GM12878 (cell line): ENCODE data around the gene PKM. TPM values are rescaled to one million over a fixed set of nuclear protein-coding genes. Genes with fewer than 3 reads are reported as not detected.

ENCODE experiments used
- ATAC-seq: fragments of 200-7000 bp; cut with Tn5 transposase; 3 replicates; pipeline ENCODE4 v1.9.1; 2020; ENCODE audit warnings: mild to moderate bottlenecking, moderate library complexity
- BruUV-seq: library from RNA; stranded (reverse); fragments of 400-500 nt; replicated peaks from 2 replicates; lab custom pipeline; 2021; lab: Mats Ljungman, UMichigan
- CTCF ChIA-PET: fragments of 300-600 bp; sonication (Branson Sonifier 250); formaldehyde crosslinking; extraction: SDS; loops from one replicate; lab custom pipeline; 2021; ENCODE audit warnings: inconsistent platforms; lab: Yijun Ruan, JAX
- POLR2A ChIA-PET: fragments of 350-600 bp; formaldehyde crosslinking; extraction: SDS; loops from one replicate; lab custom pipeline; 2021; ENCODE audit warnings: inconsistent platforms; lab: Charles Lee
- RAD21 ChIA-PET: fragments of 300-600 bp; sonication (Branson Sonifier 250); formaldehyde crosslinking; loops from one replicate; lab custom pipeline; 2023; ENCODE audit warnings: antibody characterized with exemption; ENCODE audit not compliant: unreplicated experiment; lab: Charles Lee
- SMC1A ChIA-PET: fragments of 300-600 bp; sonication (Branson Sonifier 250); formaldehyde crosslinking; loops from one replicate; lab custom pipeline; 2023; ENCODE audit not compliant: unreplicated experiment, uncharacterized antibody; lab: Charles Lee
- DNase-seq: peaks from one replicate; pipeline ENCODE4 v3.0.0-alpha.2; 2011; ENCODE audit warnings: low read depth, low spot score
- FAIRE-seq: peaks from 3 replicates; lab custom pipeline; 2011; peaks lifted over from hg19 to GRCh38; lab: Jason Lieb, UNC
- H2AFZ ChIP-seq: 2 replicates; pipeline ENCODE4 v1.6.0; 2011; ENCODE audit warnings: low read depth, low read length, control low read depth; ENCODE audit not compliant: control insufficient read depth
- H3K27ac ChIP-seq: 2 replicates; pipeline ENCODE4 v1.5.1; 2011; ENCODE audit warnings: control low read depth; ENCODE audit not compliant: control insufficient read depth, insufficient read depth
- H3K27me3 ChIP-seq, 2 experiments: replicated peaks in 1 of 2; 2 replicates each; pipeline versions ENCODE4 v1.6.0 to v1.6.1; 2011; ENCODE audit warnings: low read length in 1 of 2; ENCODE audit not compliant: control insufficient read depth in 2 of 2, insufficient read depth in 2 of 2
- H3K36me3 ChIP-seq, 2 experiments: 2 replicates each; pipeline ENCODE4 v1.5.1; 2011; ENCODE audit warnings: low read length in 1 of 2; ENCODE audit not compliant: control insufficient read depth in 2 of 2, insufficient read depth in 2 of 2
- H3K4me1 ChIP-seq: 2 replicates; pipeline ENCODE4 v1.6.1; 2011; ENCODE audit warnings: mild to moderate bottlenecking, low read length, moderate library complexity, mixed read lengths; ENCODE audit not compliant: control insufficient read depth, insufficient read depth
- H3K4me2 ChIP-seq: 2 replicates; pipeline ENCODE4 v1.6.0; 2011; ENCODE audit warnings: control low read depth; ENCODE audit not compliant: control insufficient read depth, insufficient read depth
- H3K4me3 ChIP-seq: fragments of 200-600 bp; sonication (generic); 2 replicates; pipeline ENCODE4 v1.5.1; 2016
- H3K79me2 ChIP-seq: 2 replicates; pipeline ENCODE4 v1.6.0; 2011; ENCODE audit warnings: low read length; ENCODE audit not compliant: control insufficient read depth, insufficient read depth
- H3K9ac ChIP-seq: 2 replicates; pipeline ENCODE4 v1.8.0; 2011; ENCODE audit warnings: low read length, control low read depth, mixed read lengths; ENCODE audit not compliant: control insufficient read depth, insufficient read depth
- H3K9me3 ChIP-seq: replicated peaks from 3 replicates; pipeline ENCODE4 v1.5.1; 2011; ENCODE audit warnings: mild to moderate bottlenecking, low read length; ENCODE audit not compliant: control insufficient read depth, insufficient read depth
- H4K20me1 ChIP-seq: 2 replicates; pipeline ENCODE4 v1.6.0; 2011; ENCODE audit not compliant: control insufficient read depth, insufficient read depth
- CHD4 ChIP-seq: fragments of 200-600 bp; sonication (generic); IDR thresholded peaks from 2 replicates; pipeline ENCODE4 v1.6.1; 2016; ENCODE audit warnings: mild to moderate bottlenecking
- ESRRA ChIP-seq: IDR thresholded peaks from 2 replicates; pipeline ENCODE4 v1.6.1; 2012; ENCODE audit warnings: mild to moderate bottlenecking, low read length, improper control_type of control experiment
- MEF2B ChIP-seq: fragments of 450-650 bp; IDR thresholded peaks from 2 replicates; pipeline ENCODE4 v1.6.1; 2018; ENCODE audit warnings: mild to moderate bottlenecking, moderate library complexity; ENCODE audit not compliant: partially characterized antibody, poor library complexity, severe bottlenecking
- NBN ChIP-seq: fragments of 450-650 bp; IDR thresholded peaks from 2 replicates; pipeline ENCODE4 v1.6.1; 2016
- PML ChIP-seq: IDR thresholded peaks from 2 replicates; pipeline ENCODE4 v1.6.1; 2012; ENCODE audit warnings: low read length, inconsistent platforms
- RBBP5 ChIP-seq: fragments of 200-600 bp; sonication (generic); conservative IDR thresholded peaks from 2 replicates; pipeline ENCODE4 v1.6.1; 2016
- SP1 ChIP-seq: IDR thresholded peaks from one replicate; pipeline ENCODE4 v1.6.1; 2011; ENCODE audit warnings: low read depth, low read length
- ZNF217 ChIP-seq: fragments of 450-650 bp; IDR thresholded peaks from 2 replicates; pipeline ENCODE4 v1.6.1; 2017; ENCODE audit warnings: antibody characterized with exemption, mild to moderate bottlenecking
- WGBS: methylation state at CpG from one replicate; pipeline ENCODE4 v1.1.6; 2016; ENCODE audit warnings: low lambda C conversion rate; ENCODE audit not compliant: insufficient replicate concordance, insufficient coverage; ENCODE audit errors: missing lambda C conversion rate; 5-methylcytosine and 5-hydroxymethylcytosine counted together
- in situ Hi-C: fragments of 300-500 bp; cut with MboI; formaldehyde crosslinking; loops from 9 replicates; pipeline ENCODE4 v1.14.3; 2018; ENCODE audit warnings: mixed read lengths
- intact Hi-C: fragments of 100-400 bp; cut with micrococcal nuclease; formaldehyde crosslinking; loops from one replicate; pipeline ENCODE4 v1.14.2; 2022; ENCODE audit not compliant: unreplicated experiment
- polyA plus RNA-seq, 11 experiments: library from polyadenylated mRNA; depleted of rRNA in 4 of 11; unstranded in 6 of 11; stranded (reverse) in 5 of 11; fragments of >200 nt; fragmentation: Nextera tagmentation in 4 of 11; fragmentation: Illumina TruSeq in 1 of 11; extraction: Ambion mirVana in 4 of 11; extraction: Trizol in 1 of 11; gene quantifications; 1 replicate in 1 of 11; 2 replicates in 10 of 11; pipeline versions ENCODE4 v1.2.1 to v1.2.3, GENCODE V29; 2011 to 2016; ENCODE audit warnings: inconsistent platforms in 2 of 11, missing spikeins in 2 of 11, low read depth in 1 of 11
- total RNA-seq, 4 experiments: library from RNA; depleted of rRNA in 3 of 4; stranded (reverse); fragments of >200 nt in 3 of 4; fragmentation: Illumina TruSeq in 1 of 4; extraction: Trizol in 1 of 4; gene quantifications; 2 replicates each; pipeline versions ENCODE4 v1.2.1 to v1.2.3, GENCODE V29; 2013 to 2021
- TF ChIP-seq, protein P1 (sequence below): fragments of 450-650 bp; IDR thresholded peaks from 2 replicates; pipeline ENCODE4 v1.6.1; 2017; ENCODE audit warnings: mild to moderate bottlenecking, low read depth, inconsistent platforms; ENCODE audit not compliant: poor library complexity, severe bottlenecking

Gene PKM
- total and polyA plus RNA-seq, 10 of the 15 experiments (the other 5 are each of a cell fraction or from before 2014, with no cell fraction given), result 491 to 2,011 (median 1,433) TPM

DNA sequence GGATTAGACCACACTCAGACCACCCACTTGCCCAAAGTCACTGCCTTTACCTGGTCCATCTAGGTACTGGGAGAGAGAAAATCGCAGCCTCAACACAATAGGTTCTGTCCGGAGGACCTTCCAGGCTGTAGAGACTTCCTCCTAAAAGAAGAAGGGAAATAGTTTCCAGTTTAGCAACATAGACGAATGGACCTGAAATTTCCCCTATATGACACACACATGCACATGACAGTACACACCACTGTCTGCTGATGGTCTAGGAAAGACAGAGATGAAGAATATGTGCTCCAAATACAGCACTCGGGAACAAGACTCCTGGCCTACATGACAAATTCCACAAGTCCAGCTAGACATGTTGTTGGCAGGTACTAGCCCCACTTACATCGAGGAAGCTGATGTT lies 34.0 kb upstream of the PKM start:
- ChIA-PET CTCF (interaction anchor here (1.4 kb wide), 1 partner anchor 37 kb away, joined by 4 read pairs; no protein-coding TSS in a partner anchor), POLR2A (no interaction called here), SMC1A (no interaction called here), RAD21 (no interaction called here)
- Histone ChIP-seq H4K20me1 (no peaks in the 10 kb centered on the region), H3K9ac (no peak overlapping the region), H2AFZ (no peak overlapping the region), H3K79me2 (peaks cover 3% of the 10 kb centered on the region), H3K4me1 (no peaks in the 10 kb centered on the region), H3K27me3 (no peaks in the 10 kb centered on the region), H3K27ac (no peak overlapping the region), H3K4me2 (no peak overlapping the region), H3K9me3 (no peaks in the 10 kb centered on the region), H3K36me3 (peaks cover 3 to 33% of the 10 kb centered on the region in 2 experiments), H3K4me3 (no peak overlapping the region)
- TF ChIP-seq PML (no peak), NBN (no peak), MEF2B (no peak), RBBP5 (no peak), ZNF217 (no peak), CHD4 (no peak), ESRRA (no peak), SP1 (no peak)
- TF ChIP-seq, protein P1, sequence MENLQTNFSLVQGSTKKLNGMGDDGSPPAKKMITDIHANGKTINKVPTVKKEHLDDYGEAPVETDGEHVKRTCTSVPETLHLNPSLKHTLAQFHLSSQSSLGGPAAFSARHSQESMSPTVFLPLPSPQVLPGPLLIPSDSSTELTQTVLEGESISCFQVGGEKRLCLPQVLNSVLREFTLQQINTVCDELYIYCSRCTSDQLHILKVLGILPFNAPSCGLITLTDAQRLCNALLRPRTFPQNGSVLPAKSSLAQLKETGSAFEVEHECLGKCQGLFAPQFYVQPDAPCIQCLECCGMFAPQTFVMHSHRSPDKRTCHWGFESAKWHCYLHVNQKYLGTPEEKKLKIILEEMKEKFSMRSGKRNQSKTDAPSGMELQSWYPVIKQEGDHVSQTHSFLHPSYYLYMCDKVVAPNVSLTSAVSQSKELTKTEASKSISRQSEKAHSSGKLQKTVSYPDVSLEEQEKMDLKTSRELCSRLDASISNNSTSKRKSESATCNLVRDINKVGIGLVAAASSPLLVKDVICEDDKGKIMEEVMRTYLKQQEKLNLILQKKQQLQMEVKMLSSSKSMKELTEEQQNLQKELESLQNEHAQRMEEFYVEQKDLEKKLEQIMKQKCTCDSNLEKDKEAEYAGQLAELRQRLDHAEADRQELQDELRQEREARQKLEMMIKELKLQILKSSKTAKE, result no peak
- no peak for ATAC-seq
- no peak for FAIRE-seq
- 97% methylated on average over 5 of the region's 5 CpGs for WGBS
- DNase-seq, result no peak
- BruUV-seq, result no TSS peak
- in situ Hi-C loops, result no loop called here
- intact Hi-C loops, result no loop called here
